OCI-LY1 (cell line): Measurements from ENCODE around the gene GCDH.

Source experiments
- CTCF ChIP-seq: fragments of 200-600 bp; sonication (generic), shearing (Covaris generic); IDR thresholded peaks from 2 replicates; pipeline ENCODE4 v1.5.1; 2017; ENCODE audit warnings: mild to moderate bottlenecking, antibody characterized with exemption, low read length, moderate library complexity, mixed read lengths
- EZH2 ChIP-seq: fragments of 200-600 bp; sonication (generic), shearing (Covaris generic); IDR thresholded peaks from 2 replicates; pipeline ENCODE4 v1.8.0; 2017; ENCODE audit warnings: borderline replicate concordance, mixed run types, mild to moderate bottlenecking, antibody characterized with exemption, low read length, moderate library complexity, mixed read lengths

GRCh38 chr19:12886651-12886968 lies 4.3 kb upstream of the GCDH start:
- TF ChIP-seq CTCF, result no peak
- no peak for TF ChIP-seq EZH2
